ENCODE measurements around the gene NIPAL3. TPM values are rescaled to one million over a fixed set of nuclear protein-coding genes. Genes with fewer than 3 reads are reported as not detected.

The NIPAL3 gene
- total RNA-seq, 1 experiment from 2014 or later: 7.7 TPM

DNA sequence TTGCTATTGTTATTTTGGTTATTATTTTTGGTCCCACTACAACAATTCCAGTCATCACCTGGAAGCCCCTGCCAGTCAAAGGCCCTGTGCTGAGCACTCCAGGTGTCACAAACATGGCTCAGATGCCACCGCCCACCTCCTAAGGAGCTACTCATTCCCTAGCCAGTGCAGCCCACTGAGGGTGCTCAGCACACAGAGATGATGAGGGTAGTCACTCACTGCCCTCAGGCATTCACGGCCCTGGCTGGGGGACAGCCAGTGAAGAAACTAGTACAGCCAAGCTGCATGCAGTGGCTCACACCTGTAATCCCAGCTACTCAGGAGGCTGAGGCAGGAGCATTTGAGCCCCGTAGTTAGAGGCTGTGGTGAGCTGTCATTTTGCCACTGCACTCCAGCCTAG, 42.3 kb downstream of the NIPAL3 start:
- Histone ChIP-seq H3K9ac (ENCODE audit: extremely low read depth, insufficient read length, low read length) (no peak overlapping the region), H3K4me2 (ENCODE audit: insufficient read depth, insufficient read length, low read length) (no peak overlapping the region), H3K27ac (ENCODE audit: insufficient read length, low read depth, low read length) (no peak overlapping the region), H3K18ac (ENCODE audit: insufficient read length, low read depth, low read length) (no peak overlapping the region), H4K20me1 (ENCODE audit: control insufficient read depth, insufficient read depth, insufficient read length) (no peaks in the 10 kb centered on the region), H3K9me3 (ENCODE audit: control insufficient read depth, low read depth, low read length) (no peaks in the 10 kb centered on the region), H3K23ac (ENCODE audit: insufficient read length, low read depth, low read length) (no peak overlapping the region), H4K91ac (ENCODE audit: insufficient read length, low read depth, low read length) (no peak overlapping the region), H3K79me2 (ENCODE audit: insufficient read depth, low read length) (no peaks in the 10 kb centered on the region), H2BK120ac (ENCODE audit: low read depth, low read length, poor library complexity, severe bottlenecking) (no peak overlapping the region), H2BK15ac (ENCODE audit: low read depth, low read length) (no peak overlapping the region), H4K8ac (replicated peaks; ENCODE audit: insufficient read length, low read depth, low read length) (no peak overlapping the region), H3K56ac (ENCODE audit: insufficient read length, low read depth, low read length) (no peak overlapping the region), H2BK12ac (ENCODE audit: insufficient read length, low read depth, low read length) (no peak overlapping the region), H4K5ac (ENCODE audit: insufficient read length, low read depth, low read length) (no peak overlapping the region), H3K27me3 (ENCODE audit: insufficient read depth, low read length) (no peaks in the 10 kb centered on the region), H2AK5ac (ENCODE audit: insufficient read length, low read length) (no peak overlapping the region), H3K4ac (ENCODE audit: low read depth, low read length) (no peak overlapping the region), H3K4me1 (ENCODE audit: insufficient read depth, low read length) (no peaks in the 10 kb centered on the region), H2BK20ac (ENCODE audit: low read depth, low read length, poor library complexity, severe bottlenecking) (no peak overlapping the region), H2BK5ac (ENCODE audit: insufficient read length, low read length) (no peak overlapping the region), H3K14ac (ENCODE audit: insufficient read depth, low read length) (0 out of 2 replicates have a peak overlapping the region, but pooled peaks have one; percentile 25), H3K23me2 (ENCODE audit: insufficient read length, low read depth, low read length, poor library complexity, severe bottlenecking) (no peaks in the 10 kb centered on the region), H3T11ph (ENCODE audit: low read length) (no peak overlapping the region), H2AFZ (ENCODE audit: low read length) (no peak overlapping the region), H3K79me1 (ENCODE audit: insufficient read depth, low read depth, low read length, poor library complexity, severe bottlenecking) (no peaks in the 10 kb centered on the region)
- peaks cover 2 to 4% of the 10 kb centered on the region in 2 experiments; a peak in 2 of 5 replicates for H3K9me3 Mint-ChIP-seq
- no peak for DNase-seq
- TF ChIP-seq, protein P1, sequence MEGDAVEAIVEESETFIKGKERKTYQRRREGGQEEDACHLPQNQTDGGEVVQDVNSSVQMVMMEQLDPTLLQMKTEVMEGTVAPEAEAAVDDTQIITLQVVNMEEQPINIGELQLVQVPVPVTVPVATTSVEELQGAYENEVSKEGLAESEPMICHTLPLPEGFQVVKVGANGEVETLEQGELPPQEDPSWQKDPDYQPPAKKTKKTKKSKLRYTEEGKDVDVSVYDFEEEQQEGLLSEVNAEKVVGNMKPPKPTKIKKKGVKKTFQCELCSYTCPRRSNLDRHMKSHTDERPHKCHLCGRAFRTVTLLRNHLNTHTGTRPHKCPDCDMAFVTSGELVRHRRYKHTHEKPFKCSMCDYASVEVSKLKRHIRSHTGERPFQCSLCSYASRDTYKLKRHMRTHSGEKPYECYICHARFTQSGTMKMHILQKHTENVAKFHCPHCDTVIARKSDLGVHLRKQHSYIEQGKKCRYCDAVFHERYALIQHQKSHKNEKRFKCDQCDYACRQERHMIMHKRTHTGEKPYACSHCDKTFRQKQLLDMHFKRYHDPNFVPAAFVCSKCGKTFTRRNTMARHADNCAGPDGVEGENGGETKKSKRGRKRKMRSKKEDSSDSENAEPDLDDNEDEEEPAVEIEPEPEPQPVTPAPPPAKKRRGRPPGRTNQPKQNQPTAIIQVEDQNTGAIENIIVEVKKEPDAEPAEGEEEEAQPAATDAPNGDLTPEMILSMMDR (conservative IDR thresholded peaks at IDR 0.05): no peak
- peak overlapping the region in 1 of 3 experiments; percentile 31; a peak in 1 of 7 replicates for H3K27ac Mint-ChIP-seq
- peaks cover 0 to 4% of the 10 kb centered on the region in 2 experiments; a peak in 2 of 4 replicates for H3K4me1 Mint-ChIP-seq
- peaks cover 6 to 10% (median 9%) of the 10 kb centered on the region in 3 experiments; a peak in 4 of 7 replicates for H3K36me3 Mint-ChIP-seq (ENCODE audit: insufficient read depth in 1 of 3, low read depth in 3 of 3)
- WGBS (ENCODE audit: extremely low coverage, insufficient read length, low lambda C conversion rate): no CpG with 5 or more reads among the region's 3 CpGs
- H3K27me3 Mint-ChIP-seq (ENCODE audit: low read depth): no peaks in the 10 kb centered on the region
- no peak overlapping the region for H3K4me3 Mint-ChIP-seq

Measured in H9 (cell line).